K562 (cell line): ENCODE measurements around the gene ADGRD1. TPM values are rescaled to one million over a fixed set of nuclear protein-coding genes. Genes with fewer than 3 reads are reported as not detected.
A peak's percentile ranks its signal among the peaks of the same experiment; 100 is the strongest.

Experiments used
- SMAD1 ChIP-seq: fragments of 150-350 bp; IDR thresholded peaks from 2 replicates; pipeline ENCODE4 v1.6.1; 2014; ENCODE audit warnings: low read length, low read depth; ENCODE audit not compliant: partially characterized antibody
- STAT5A ChIP-seq: IDR thresholded peaks from 2 replicates; pipeline ENCODE4 v1.6.1; 2012; ENCODE audit warnings: low read length, inconsistent platforms, borderline replicate concordance
- TFAP4 ChIP-seq: sonication (generic); formaldehyde crosslinking; IDR thresholded peaks from 2 replicates; pipeline ENCODE4 v1.8.0; 2022; ENCODE audit warnings: missing genetic modification reagents, mild to moderate bottlenecking, moderate library complexity, borderline replicate concordance
- ZBTB7A ChIP-seq: IDR thresholded peaks from 2 replicates; pipeline ENCODE4 v1.6.1; 2011; ENCODE audit warnings: low read depth, mild to moderate bottlenecking, low read length, moderate library complexity, borderline replicate concordance; ENCODE audit not compliant: control insufficient read depth
- ZMIZ1 ChIP-seq, 2 experiments: fragments of 150-350 bp in 1 of 2; IDR thresholded peaks; 2 replicates each; pipeline ENCODE4 v1.6.1; 2012 to 2016; ENCODE audit warnings: low read depth in 2 of 2, low read length in 2 of 2, mild to moderate bottlenecking in 1 of 2, moderate library complexity in 1 of 2
- polyA plus RNA-seq, 8 experiments: library from polyadenylated mRNA; depleted of rRNA in 4 of 8; stranded (reverse) in 5 of 8; unstranded in 3 of 8; fragments of >200 nt; fragmentation: Nextera tagmentation in 2 of 8; fragmentation: Illumina TruSeq in 1 of 8; extraction: Ambion mirVana in 2 of 8; extraction: Trizol in 1 of 8; gene quantifications; 2 replicates each; pipeline versions ENCODE4 v1.2.1 to v1.2.3, GENCODE V29; 2011 to 2014; ENCODE audit warnings: inconsistent platforms in 1 of 8, missing spikeins in 1 of 8
- total RNA-seq, 7 experiments: library from RNA; depleted of rRNA in 6 of 7; stranded (reverse); fragments of >200 nt in 6 of 7; fragmentation: Illumina TruSeq in 2 of 7; extraction: Trizol in 2 of 7; gene quantifications; 2 replicates each; pipeline versions ENCODE4 v1.2.1 to v1.2.3, GENCODE V29; 2011 to 2021; ENCODE audit warnings: low replicate concordance in 1 of 7
- TF ChIP-seq, protein P1 (sequence below): fragments of 450-650 bp; IDR thresholded peaks from 2 replicates; pipeline ENCODE4 v1.6.1; 2014; ENCODE audit warnings: low read depth, mild to moderate bottlenecking, moderate library complexity, borderline replicate concordance
- TF ChIP-seq, protein P2 (sequence below): fragments of 200-600 bp; sonication (generic); IDR thresholded peaks from one replicate; pipeline ENCODE4 v1.6.1; 2012; ENCODE audit warnings: mild to moderate bottlenecking, low read depth, low read length, inconsistent platforms

The ADGRD1 gene
- total and polyA plus RNA-seq, 9 of the 15 experiments (the other 6 are each of a cell fraction or from before 2014, with no cell fraction given): 1.7 to 11.7 (median 3.3) TPM

DNA sequence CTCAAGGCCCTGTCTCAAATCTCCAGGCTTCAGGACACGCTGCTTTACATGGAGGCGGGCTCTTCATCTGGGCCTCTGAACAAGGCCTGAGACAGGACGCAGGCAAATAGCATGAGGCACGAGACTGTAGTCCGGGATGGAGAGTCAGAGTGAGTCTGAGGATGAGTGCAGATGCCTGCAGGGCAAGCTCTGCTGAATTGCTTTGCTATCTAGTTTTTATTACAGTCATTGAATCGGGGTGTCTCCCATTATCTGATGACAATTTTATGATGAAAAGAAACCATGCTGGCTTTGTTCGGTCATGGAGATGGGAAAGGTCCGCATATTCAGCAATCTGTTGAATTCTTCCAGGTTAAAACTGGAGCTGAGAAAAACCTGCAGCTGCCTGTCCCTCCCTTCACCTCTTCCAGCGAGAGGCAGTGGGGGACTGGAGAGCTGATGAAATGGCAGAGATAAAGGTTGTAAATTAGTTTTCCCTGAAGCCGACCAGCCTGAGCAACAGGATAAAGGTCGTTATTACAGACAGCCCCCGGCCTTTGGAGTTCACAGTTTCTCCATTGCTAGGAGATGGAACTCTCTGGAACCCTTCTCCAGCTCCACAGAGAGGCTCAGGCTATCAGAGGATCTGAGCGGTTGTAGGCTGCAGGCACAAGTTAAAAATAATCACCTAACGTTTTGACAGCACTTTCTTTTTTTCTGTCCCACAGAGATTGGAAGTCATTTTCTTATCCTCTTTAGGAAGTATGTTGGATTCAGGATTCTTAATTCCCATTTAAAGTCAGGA, 1.3 kb upstream of the ADGRD1 start (continued):
- peak in 1 of 2 experiments; percentile 38; a peak in 1 of 4 replicates for TF ChIP-seq ZMIZ1 (IDR thresholded peaks at IDR 0.05; ENCODE audit: low read depth in 2 of 2, low read length in 2 of 2)
- TF ChIP-seq, protein P1, sequence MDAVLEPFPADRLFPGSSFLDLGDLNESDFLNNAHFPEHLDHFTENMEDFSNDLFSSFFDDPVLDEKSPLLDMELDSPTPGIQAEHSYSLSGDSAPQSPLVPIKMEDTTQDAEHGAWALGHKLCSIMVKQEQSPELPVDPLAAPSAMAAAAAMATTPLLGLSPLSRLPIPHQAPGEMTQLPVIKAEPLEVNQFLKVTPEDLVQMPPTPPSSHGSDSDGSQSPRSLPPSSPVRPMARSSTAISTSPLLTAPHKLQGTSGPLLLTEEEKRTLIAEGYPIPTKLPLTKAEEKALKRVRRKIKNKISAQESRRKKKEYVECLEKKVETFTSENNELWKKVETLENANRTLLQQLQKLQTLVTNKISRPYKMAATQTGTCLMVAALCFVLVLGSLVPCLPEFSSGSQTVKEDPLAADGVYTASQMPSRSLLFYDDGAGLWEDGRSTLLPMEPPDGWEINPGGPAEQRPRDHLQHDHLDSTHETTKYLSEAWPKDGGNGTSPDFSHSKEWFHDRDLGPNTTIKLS: no peak
- peak; percentile 47 for TF ChIP-seq SMAD1
- TF ChIP-seq, protein P2, sequence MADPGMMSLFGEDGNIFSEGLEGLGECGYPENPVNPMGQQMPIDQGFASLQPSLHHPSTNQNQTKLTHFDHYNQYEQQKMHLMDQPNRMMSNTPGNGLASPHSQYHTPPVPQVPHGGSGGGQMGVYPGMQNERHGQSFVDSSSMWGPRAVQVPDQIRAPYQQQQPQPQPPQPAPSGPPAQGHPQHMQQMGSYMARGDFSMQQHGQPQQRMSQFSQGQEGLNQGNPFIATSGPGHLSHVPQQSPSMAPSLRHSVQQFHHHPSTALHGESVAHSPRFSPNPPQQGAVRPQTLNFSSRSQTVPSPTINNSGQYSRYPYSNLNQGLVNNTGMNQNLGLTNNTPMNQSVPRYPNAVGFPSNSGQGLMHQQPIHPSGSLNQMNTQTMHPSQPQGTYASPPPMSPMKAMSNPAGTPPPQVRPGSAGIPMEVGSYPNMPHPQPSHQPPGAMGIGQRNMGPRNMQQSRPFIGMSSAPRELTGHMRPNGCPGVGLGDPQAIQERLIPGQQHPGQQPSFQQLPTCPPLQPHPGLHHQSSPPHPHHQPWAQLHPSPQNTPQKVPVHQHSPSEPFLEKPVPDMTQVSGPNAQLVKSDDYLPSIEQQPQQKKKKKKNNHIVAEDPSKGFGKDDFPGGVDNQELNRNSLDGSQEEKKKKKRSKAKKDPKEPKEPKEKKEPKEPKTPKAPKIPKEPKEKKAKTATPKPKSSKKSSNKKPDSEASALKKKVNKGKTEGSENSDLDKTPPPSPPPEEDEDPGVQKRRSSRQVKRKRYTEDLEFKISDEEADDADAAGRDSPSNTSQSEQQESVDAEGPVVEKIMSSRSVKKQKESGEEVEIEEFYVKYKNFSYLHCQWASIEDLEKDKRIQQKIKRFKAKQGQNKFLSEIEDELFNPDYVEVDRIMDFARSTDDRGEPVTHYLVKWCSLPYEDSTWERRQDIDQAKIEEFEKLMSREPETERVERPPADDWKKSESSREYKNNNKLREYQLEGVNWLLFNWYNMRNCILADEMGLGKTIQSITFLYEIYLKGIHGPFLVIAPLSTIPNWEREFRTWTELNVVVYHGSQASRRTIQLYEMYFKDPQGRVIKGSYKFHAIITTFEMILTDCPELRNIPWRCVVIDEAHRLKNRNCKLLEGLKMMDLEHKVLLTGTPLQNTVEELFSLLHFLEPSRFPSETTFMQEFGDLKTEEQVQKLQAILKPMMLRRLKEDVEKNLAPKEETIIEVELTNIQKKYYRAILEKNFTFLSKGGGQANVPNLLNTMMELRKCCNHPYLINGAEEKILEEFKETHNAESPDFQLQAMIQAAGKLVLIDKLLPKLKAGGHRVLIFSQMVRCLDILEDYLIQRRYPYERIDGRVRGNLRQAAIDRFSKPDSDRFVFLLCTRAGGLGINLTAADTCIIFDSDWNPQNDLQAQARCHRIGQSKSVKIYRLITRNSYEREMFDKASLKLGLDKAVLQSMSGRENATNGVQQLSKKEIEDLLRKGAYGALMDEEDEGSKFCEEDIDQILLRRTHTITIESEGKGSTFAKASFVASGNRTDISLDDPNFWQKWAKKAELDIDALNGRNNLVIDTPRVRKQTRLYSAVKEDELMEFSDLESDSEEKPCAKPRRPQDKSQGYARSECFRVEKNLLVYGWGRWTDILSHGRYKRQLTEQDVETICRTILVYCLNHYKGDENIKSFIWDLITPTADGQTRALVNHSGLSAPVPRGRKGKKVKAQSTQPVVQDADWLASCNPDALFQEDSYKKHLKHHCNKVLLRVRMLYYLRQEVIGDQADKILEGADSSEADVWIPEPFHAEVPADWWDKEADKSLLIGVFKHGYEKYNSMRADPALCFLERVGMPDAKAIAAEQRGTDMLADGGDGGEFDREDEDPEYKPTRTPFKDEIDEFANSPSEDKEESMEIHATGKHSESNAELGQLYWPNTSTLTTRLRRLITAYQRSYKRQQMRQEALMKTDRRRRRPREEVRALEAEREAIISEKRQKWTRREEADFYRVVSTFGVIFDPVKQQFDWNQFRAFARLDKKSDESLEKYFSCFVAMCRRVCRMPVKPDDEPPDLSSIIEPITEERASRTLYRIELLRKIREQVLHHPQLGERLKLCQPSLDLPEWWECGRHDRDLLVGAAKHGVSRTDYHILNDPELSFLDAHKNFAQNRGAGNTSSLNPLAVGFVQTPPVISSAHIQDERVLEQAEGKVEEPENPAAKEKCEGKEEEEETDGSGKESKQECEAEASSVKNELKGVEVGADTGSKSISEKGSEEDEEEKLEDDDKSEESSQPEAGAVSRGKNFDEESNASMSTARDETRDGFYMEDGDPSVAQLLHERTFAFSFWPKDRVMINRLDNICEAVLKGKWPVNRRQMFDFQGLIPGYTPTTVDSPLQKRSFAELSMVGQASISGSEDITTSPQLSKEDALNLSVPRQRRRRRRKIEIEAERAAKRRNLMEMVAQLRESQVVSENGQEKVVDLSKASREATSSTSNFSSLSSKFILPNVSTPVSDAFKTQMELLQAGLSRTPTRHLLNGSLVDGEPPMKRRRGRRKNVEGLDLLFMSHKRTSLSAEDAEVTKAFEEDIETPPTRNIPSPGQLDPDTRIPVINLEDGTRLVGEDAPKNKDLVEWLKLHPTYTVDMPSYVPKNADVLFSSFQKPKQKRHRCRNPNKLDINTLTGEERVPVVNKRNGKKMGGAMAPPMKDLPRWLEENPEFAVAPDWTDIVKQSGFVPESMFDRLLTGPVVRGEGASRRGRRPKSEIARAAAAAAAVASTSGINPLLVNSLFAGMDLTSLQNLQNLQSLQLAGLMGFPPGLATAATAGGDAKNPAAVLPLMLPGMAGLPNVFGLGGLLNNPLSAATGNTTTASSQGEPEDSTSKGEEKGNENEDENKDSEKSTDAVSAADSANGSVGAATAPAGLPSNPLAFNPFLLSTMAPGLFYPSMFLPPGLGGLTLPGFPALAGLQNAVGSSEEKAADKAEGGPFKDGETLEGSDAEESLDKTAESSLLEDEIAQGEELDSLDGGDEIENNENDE: no peak
- TF ChIP-seq TFAP4 (CRISPR knock-in tag): 0 out of 2 replicates have a peak, but pooled peaks have one; percentile 9
- TF ChIP-seq ZBTB7A: peak; percentile 32; the same call in 1 of the 2 replicates
- peak; percentile 49 for TF ChIP-seq STAT5A
